Prostate gland (tissue), 2 donors: ENCODE results near the gene ANAPC16. TPM values are rescaled to one million over a fixed set of nuclear protein-coding genes. Genes with fewer than 3 reads are reported as not detected.
A peak's percentile ranks its signal among the peaks of the same experiment; 100 is the strongest.

Experiments used
- DNase-seq: peaks from one replicate; pipeline ENCODE4 v3.0.0-alpha.2; 2019; ENCODE audit warnings: low spot score
- H3K27ac ChIP-seq, 2 donors: fragments of 200-600 bp; sonication (generic); 2 replicates each; pipeline ENCODE4 v1.5.1; 2017 to 2019
- H3K27me3 ChIP-seq: fragments of 200-600 bp; sonication (generic); replicated peaks from 2 replicates; pipeline ENCODE4 v1.5.1; 2019; ENCODE audit not compliant: insufficient read depth
- H3K36me3 ChIP-seq, 2 donors: fragments of 200-600 bp; sonication (generic); 1 replicate in 1 of 2; 2 replicates in 1 of 2; pipeline versions ENCODE4 v1.5.1 to v1.8.1; 2017 to 2019
- H3K4me1 ChIP-seq: fragments of 200-600 bp; sonication (generic); replicated peaks from 2 replicates; pipeline ENCODE4 v1.5.1; 2019
- H3K4me3 ChIP-seq, 2 donors: fragments of 200-600 bp; sonication (generic); 2 replicates each; pipeline ENCODE4 v1.5.1; 2017 to 2019
- H3K9me3 ChIP-seq: fragments of 200-600 bp; sonication (generic); 2 replicates; pipeline ENCODE4 v1.5.1; 2017
- POLR2A ChIP-seq: fragments of 450-650 bp; IDR thresholded peaks from one replicate; pipeline ENCODE4 v1.6.1; 2016; ENCODE audit warnings: antibody characterized with exemption, mild to moderate bottlenecking
- POLR2AphosphoS5 ChIP-seq: sonication (generic); formaldehyde crosslinking; IDR thresholded peaks from one replicate; pipeline ENCODE4 v1.6.1; 2017; ENCODE audit warnings: antibody characterized with exemption
- WGBS: methylation state at CpG from one replicate; pipeline ENCODE4 v1.1.5; 2018; 5-methylcytosine and 5-hydroxymethylcytosine counted together
- intact Hi-C: fragments of 100-400 bp; cut with DNase I; formaldehyde crosslinking; loops from one replicate; pipeline ENCODE4 v1.14.2; 2022
- total RNA-seq, 2 donors: library from RNA; depleted of rRNA; stranded (reverse); fragments of >200 nt; gene quantifications; one replicate each; pipeline ENCODE4 v1.1.0, GENCODE V29; 2016
- TF ChIP-seq, protein P1 (sequence below), 4 experiments: fragments of 200-600 bp in 2 of 4; fragments of 450-650 bp in 2 of 4; sonication (generic) in 2 of 4; IDR thresholded peaks; 1 replicate in 3 of 4; 2 replicates in 1 of 4; pipeline ENCODE4 v1.5.1; 2016 to 2019; ENCODE audit warnings: antibody characterized with exemption in 4 of 4, mild to moderate bottlenecking in 2 of 4, moderate library complexity in 2 of 4

The ANAPC16 gene
- total RNA-seq, 2 donors from 2014 or later, result 73.4 to 123 TPM

GRCh38 chr10:72226418-72227027 lies 10.7 kb downstream of the ANAPC16 start:
- H3K4me3 ChIP-seq, result no peak overlapping the region
- 77% methylated on average over 6 of the region's 6 CpGs for WGBS
- no peaks in the 10 kb centered on the region for H3K27me3 ChIP-seq
- H3K9me3 ChIP-seq, result no peaks in the 10 kb centered on the region
- TF ChIP-seq POLR2A (no peak), POLR2AphosphoS5 (no peak)
- TF ChIP-seq, protein P1, sequence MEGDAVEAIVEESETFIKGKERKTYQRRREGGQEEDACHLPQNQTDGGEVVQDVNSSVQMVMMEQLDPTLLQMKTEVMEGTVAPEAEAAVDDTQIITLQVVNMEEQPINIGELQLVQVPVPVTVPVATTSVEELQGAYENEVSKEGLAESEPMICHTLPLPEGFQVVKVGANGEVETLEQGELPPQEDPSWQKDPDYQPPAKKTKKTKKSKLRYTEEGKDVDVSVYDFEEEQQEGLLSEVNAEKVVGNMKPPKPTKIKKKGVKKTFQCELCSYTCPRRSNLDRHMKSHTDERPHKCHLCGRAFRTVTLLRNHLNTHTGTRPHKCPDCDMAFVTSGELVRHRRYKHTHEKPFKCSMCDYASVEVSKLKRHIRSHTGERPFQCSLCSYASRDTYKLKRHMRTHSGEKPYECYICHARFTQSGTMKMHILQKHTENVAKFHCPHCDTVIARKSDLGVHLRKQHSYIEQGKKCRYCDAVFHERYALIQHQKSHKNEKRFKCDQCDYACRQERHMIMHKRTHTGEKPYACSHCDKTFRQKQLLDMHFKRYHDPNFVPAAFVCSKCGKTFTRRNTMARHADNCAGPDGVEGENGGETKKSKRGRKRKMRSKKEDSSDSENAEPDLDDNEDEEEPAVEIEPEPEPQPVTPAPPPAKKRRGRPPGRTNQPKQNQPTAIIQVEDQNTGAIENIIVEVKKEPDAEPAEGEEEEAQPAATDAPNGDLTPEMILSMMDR (IDR thresholded peaks at IDR 0.05), result no peak
- intact Hi-C loops, result no loop called here
- H3K4me1 ChIP-seq, result no peaks in the 10 kb centered on the region
- DNase-seq, result no peak
- H3K27ac ChIP-seq, result no peak overlapping the region
- no peaks in the 10 kb centered on the region for H3K36me3 ChIP-seq

DNA sequence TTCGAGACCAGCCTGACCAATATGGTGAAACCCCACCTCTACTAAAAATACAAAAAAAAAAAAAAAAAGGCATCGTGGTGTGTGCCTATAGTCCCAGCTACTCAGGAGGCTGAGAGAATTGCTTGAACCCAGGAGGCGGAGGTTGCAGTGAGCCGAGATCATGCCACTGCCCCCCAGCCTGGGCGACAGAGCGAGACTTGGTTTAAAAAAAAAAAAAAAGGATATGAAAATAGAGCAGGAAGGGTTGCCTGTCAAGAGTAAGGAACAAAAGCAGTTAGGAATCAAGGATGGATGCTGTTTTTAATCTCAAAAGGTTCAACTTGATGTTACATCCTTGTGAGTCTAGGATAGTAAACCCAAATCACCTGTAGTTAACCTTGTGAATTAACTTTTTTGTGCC lies 12.0 kb downstream of the ANAPC16 start:
- Histone ChIP-seq H3K9me3 (no peaks in the 10 kb centered on the region), H3K27ac (no peak overlapping the region), H3K4me1 (no peaks in the 10 kb centered on the region), H3K4me3 (no peak overlapping the region), H3K27me3 (no peaks in the 10 kb centered on the region), H3K36me3 (peaks cover 0 to 3% of the 10 kb centered on the region in 2 donors)
- 82% methylated on average over 6 of the region's 6 CpGs for WGBS
- intact Hi-C loops, result no loop called here
- no peak for DNase-seq
- TF ChIP-seq, protein P1 (IDR thresholded peaks at IDR 0.05), result no peak
- TF ChIP-seq POLR2AphosphoS5 (no peak), POLR2A (no peak)

DNA sequence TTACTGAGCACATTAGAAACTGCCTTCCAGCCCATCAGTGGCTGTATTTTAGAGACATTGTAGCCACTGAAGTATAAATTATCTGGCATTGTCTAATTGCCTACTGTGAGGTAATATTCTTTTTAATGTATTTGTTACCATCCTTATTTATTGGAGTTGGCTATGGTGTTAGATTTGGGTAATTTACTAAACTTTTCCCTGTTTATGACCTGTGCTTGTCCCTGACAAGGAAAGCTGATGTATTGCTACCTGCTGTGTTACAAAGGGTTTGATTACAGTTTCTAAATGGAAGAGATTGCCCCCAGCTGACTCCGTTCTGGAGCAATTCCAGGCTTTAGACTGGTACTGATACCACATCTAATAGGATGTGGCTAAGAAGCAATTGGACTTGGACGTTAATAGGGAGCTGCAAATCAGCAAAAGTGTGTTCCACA lies 12.5 kb downstream of the ANAPC16 start:
- DNase-seq, result no peak
- TF ChIP-seq POLR2AphosphoS5, result no peak
- no peak for TF ChIP-seq POLR2A
- TF ChIP-seq, protein P1 (IDR thresholded peaks at IDR 0.05), result no peak
- WGBS, result 53% methylated on average over 2 of the region's 2 CpGs
- Histone ChIP-seq H3K4me3 (no peak overlapping the region), H3K36me3 (peaks cover 0 to 8% of the 10 kb centered on the region in 2 donors), H3K27ac (peak overlapping the region in 1 of 2 donors; percentile 65), H3K9me3 (no peaks in the 10 kb centered on the region), H3K4me1 (no peaks in the 10 kb centered on the region), H3K27me3 (no peaks in the 10 kb centered on the region)
- intact Hi-C loops, result no loop called here

DNA sequence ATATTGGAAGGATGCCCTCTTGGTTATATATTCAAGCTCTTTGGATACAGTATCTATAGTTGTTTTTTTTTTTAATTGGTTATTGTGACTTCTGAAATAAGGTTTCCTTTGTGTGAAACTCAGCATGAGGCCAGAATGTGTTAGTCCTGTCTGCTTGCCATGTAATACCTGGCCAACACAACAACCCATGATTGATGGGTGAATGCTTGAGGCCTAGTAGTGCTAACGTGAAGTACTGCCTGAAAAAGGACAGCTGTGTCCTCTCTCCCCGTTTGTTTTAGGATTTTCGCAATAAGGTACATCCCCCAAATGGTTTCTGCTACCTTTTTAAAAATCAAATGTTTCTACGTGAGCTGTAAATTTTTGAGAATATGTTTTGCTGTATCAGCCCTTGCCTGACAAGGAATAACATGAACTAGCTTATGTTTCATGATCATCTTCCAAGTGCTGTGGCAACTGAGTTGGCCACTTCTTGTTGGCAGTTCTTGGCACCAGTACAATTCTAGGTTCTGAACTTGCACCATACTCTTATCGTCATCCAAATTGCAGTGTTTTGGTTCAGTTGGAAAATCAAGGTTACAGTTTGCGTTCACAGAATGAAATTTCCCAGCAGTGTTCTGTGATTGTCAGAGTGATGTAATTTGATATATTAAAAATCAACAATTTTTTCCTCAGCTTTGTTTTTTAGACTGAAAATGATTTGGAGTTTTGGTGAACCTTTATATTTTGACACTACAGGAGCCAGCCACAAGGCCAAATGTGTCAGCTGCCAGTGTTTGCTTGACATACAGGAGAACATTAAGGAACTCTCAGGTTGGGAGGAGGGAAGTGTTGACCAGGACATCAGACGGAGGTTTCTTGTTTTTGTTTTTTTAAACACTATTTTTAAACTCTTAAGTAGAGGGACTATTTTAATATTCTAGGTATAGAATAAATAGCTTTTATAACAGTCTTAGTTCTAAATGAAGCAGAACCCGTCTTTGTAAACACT lies 13.7 kb downstream of the ANAPC16 start:
- intact Hi-C loops, result no loop called here
- Histone ChIP-seq H3K4me3 (no peak overlapping the region), H3K36me3 (peaks cover 4 to 16% of the 10 kb centered on the region in 2 donors), H3K4me1 (no peaks in the 10 kb centered on the region), H3K27ac (peak overlapping the region; percentile 31 to 65), H3K9me3 (no peaks in the 10 kb centered on the region), H3K27me3 (no peaks in the 10 kb centered on the region)
- 39% methylated on average over 8 of the region's 8 CpGs for WGBS
- DNase-seq, result no peak
- TF ChIP-seq POLR2A (no peak), POLR2AphosphoS5 (no peak)
- TF ChIP-seq, protein P1 (IDR thresholded peaks at IDR 0.05), result no peak
